ENCODE measurements around the gene TTLL8.

TTLL8 gene

DNA sequence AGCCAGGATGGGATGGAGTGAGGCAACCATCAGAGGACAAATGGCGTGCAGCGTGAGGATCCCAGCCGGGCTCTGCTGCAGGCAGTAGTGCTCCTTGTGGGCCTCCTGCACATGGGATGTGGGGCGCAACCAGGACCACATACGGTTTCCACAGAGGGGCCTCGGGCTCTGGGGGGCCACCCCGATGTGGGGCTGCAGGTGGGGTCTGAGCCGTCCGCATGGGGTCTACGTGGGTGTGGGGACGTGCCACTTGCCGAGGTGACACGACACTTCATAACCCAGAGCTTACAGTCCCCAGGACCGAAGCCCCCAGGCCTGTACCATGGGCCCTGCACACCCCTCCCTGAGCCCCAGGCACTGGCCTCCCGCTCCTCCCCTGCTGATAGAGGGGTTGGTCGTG lies 10.8 kb downstream of the TTLL8 start:
- no peaks in the 10 kb centered on the region for H3K9me3 ChIP-seq (ENCODE audit: control insufficient read depth, insufficient read depth, low read length)
- H3K4me1 ChIP-seq (ENCODE audit: insufficient read depth, low read length): no peaks in the 10 kb centered on the region
- no peaks in the 10 kb centered on the region for H3K36me3 ChIP-seq (ENCODE audit: insufficient read depth, low read length)
- H3K9ac ChIP-seq (ENCODE audit: low read depth, low read length): no peak overlapping the region

DNA sequence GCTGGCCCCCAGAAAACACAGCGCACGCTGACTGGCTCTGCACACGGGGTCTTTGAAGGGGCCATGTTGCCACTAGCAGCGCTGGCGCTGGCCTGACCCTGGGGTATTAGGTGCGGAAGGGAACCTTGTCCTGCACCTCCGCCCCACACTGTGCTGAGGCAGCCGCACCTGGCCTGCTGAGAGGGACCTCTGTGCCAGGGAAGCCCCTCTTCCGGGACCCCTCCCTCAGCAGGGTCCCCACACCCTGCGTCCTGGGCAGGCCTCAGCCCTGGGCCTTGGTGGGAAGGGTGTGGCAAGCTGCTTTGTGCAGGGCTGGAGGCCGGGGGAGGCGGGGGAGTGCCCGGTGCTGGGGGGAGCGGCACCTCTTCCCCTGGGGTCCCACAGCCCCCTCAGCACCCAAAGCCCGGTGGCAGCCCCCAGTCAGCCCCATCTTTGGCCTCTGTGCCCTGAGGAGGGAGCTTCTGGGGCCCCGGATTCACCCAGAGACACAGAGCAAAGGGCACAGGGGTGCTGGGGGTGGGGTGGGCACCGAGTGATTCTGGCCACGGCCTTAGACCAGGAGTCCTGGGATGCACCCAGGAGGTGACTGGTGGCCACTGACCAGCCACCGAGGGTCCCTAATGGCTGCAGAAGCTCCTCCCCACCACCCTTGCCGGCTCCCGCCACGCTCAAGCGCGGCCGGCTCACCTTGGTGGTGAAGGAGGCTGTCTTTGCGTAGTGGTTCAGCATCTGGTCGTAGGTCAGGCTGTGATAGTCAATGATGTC lies 11.4 kb downstream of the TTLL8 start:
- Histone ChIP-seq H3K9me3 (ENCODE audit: control insufficient read depth, insufficient read depth, low read length) (no peaks in the 10 kb centered on the region), H3K36me3 (ENCODE audit: insufficient read depth, low read length) (no peaks in the 10 kb centered on the region), H3K9ac (ENCODE audit: low read depth, low read length) (no peak overlapping the region), H3K4me1 (ENCODE audit: insufficient read depth, low read length) (no peaks in the 10 kb centered on the region)

DNA sequence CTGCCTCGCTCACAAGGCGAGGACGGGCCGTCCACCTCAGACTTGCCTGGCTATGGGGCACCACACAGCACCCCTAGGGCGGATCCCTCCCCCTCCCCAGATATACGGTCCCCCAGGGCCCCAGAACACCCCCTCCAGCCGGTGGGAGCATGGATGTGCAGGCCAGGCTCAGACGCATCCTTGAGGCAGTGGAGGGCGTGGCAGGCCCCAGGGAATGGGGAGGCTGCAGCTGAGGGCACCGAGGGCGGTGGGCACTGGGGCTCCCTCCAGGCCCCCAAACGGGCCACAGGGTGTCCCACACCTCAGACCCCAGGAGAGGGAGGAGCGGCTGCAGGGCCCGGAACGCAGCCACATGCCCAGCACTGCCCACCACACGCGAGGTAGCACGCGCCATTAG lies 12.1 kb downstream of the TTLL8 start:
- no peaks in the 10 kb centered on the region for H3K36me3 ChIP-seq (ENCODE audit: insufficient read depth, low read length)
- no peaks in the 10 kb centered on the region for H3K4me1 ChIP-seq (ENCODE audit: insufficient read depth, low read length)
- H3K9ac ChIP-seq (ENCODE audit: low read depth, low read length): no peak overlapping the region
- H3K9me3 ChIP-seq (ENCODE audit: control insufficient read depth, insufficient read depth, low read length): no peaks in the 10 kb centered on the region

DNA sequence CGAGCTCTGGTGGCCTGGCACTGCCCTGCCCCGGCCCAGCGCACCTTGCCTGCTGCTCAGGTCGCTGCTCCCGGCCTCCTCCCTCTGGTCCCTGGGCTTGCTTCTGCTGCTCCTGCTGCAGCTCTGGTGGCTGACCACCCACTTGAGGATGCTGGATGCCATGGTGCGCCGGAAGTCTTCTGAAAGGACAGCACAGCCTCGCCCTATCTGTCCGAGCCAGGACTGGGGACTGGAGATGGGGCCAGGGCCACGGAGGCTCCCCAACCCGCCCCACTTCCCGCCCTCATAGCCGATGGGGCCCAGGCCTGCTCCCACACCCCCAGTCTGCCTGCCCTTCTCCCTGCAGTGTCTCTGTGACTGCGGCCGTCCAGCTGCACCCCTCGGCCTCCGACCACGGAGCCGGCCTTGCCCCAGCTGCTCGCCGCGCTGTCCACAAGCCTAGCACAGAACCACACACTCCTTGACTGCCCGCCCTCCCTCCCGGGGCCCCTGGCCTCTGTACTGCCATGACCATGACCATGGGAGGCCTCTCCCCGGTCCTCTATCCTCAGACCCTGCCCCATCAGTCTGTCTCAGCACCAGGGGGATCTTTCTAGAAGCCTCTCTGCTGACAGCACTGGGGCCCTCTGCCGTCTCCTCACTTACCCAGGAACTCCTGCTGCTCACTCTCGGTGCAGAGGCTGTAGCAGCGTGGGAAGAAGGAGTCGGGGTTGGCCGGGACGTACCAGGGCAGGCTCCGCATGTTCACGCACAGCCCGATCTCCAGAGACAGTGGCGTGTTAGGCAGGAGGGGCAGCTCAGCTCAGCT lies 12.7 kb downstream of the TTLL8 start:
- Histone ChIP-seq H3K9me3 (ENCODE audit: control insufficient read depth, insufficient read depth, low read length) (no peaks in the 10 kb centered on the region), H3K9ac (ENCODE audit: low read depth, low read length) (no peak overlapping the region), H3K36me3 (ENCODE audit: insufficient read depth, low read length) (no peaks in the 10 kb centered on the region), H3K4me1 (ENCODE audit: insufficient read depth, low read length) (no peaks in the 10 kb centered on the region)

DNA sequence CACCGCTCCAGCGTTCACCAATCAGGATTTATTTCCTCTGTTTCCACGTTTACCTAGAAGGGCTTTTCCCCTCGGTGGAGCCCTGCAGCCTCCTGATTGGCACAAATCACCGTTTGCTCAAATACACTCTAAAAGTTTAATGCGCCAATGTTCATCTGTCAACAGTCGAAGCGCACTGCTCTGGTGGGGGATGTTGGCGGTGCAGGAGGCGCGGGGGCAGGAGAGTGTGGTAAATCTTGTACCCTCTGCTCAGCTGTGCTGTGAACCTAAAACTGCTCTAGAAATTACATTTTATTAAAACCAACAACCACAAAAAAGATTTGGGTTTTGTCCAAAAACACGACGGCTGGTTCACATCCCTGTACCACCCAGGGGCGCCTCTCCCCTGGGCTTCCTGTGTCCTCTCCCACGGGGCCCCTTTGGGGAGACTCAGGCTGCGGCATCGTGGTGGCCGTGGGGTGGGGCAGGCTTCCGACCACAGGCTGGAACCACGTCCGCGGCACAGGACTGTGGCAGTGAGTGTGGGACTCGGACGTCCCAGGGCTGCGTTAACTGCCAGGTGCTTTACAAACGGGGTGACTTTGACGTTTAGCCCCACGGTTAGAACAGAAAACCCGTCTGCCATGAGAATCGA lies 13.5 kb downstream of the TTLL8 start:
- Histone ChIP-seq H3K9ac (ENCODE audit: low read depth, low read length) (no peak overlapping the region), H3K36me3 (ENCODE audit: insufficient read depth, low read length) (no peaks in the 10 kb centered on the region), H3K4me1 (ENCODE audit: insufficient read depth, low read length) (no peaks in the 10 kb centered on the region), H3K9me3 (ENCODE audit: control insufficient read depth, insufficient read depth, low read length) (no peaks in the 10 kb centered on the region)

DNA sequence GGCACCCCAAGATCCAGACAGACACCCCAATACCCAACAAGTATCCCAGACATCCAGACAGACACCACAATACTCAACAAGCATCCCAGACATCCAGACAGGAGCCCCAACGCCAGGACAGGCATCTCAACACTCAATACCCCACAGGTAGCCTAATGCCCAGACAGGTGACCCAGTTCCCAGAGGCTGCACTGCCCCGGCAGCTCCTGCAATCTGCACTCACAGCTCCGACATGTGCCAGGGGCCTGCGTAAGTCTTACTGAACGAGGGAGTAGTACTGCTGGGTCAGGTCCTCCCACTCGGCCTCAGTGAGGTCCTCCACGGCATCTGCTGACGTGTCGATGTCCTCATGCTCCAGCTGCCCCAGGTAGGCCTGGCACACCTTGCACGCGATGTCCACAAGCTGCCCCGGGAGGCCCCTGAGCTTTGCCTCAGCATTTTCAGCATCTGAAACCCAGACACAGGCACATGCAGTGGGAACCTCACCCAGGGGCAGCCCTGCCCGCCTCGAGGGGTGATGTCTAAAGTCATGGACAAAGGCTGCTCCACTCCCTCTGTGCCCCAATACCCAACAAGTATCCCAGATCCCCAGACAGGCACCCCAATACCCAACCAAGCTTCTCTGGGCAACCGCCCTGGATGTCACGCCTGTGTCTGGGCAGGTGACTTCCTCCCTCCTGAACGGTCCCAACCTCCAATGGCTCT lies 16.6 kb downstream of the TTLL8 start:
- Histone ChIP-seq H3K4me1 (ENCODE audit: insufficient read depth, low read length) (no peaks in the 10 kb centered on the region), H3K9ac (ENCODE audit: low read depth, low read length) (no peak overlapping the region), H3K36me3 (ENCODE audit: insufficient read depth, low read length) (no peaks in the 10 kb centered on the region), H3K9me3 (ENCODE audit: control insufficient read depth, insufficient read depth, low read length) (no peaks in the 10 kb centered on the region)

DNA sequence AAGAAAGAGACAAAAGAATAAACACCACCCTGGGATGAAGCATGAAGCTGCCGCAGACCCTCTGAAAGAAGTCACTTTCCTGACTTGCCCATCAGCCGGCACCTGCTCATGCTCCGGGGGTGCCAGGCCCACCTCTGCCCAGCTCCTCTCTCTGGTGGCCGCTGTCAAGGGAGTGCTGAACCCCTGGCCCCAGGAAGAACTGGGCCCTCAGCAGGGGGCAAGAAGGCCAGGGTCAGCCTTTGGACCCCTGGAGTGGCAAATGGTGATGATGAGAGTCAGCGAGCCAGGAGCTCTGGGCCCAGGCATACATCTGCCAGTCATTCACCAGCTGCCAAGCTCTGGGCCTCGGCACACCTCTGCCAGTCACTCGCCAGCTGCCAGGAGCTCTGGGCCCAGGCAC lies 17.4 kb downstream of the TTLL8 start:
- no peaks in the 10 kb centered on the region for H3K36me3 ChIP-seq (ENCODE audit: insufficient read depth, low read length)
- no peaks in the 10 kb centered on the region for H3K4me1 ChIP-seq (ENCODE audit: insufficient read depth, low read length)
- no peak overlapping the region for H3K9ac ChIP-seq (ENCODE audit: low read depth, low read length)
- no peaks in the 10 kb centered on the region for H3K9me3 ChIP-seq (ENCODE audit: control insufficient read depth, insufficient read depth, low read length)

DNA sequence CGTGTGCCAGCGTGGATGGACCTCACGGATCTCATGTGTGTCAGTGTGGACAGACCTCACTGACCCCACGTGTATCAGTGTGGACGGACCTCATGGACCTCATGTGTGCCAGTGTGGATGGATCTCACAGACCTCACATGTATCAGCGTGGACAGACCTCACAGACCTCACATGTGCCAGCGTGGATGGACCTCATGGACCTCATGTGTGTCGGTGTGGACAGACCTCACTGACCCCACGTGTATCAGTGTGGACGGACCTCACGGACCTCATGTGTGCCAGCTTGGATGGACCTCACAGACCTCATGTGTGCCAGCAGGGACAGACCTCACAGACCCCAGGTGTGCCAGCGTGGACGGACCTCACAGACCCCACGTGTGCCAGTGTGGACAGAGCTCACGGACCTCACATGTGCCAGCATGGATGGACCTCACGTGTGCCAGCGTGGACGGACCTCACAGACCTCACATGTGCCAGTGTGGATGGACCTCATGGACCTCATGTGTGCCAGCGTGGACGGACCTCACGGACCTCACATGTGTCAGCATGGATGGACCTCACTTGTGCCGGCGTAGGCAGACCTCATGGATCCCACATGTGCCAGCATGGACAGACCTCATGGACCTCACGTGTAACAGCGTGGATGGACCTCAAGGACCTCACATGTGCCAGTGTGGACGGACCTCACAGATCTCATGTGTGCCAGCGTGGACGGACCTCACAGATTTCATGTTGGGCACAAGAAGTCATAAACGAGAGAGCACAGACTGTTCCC lies 18.2 kb downstream of the TTLL8 start:
- Histone ChIP-seq H3K9me3 (ENCODE audit: control insufficient read depth, insufficient read depth, low read length) (no peaks in the 10 kb centered on the region), H3K4me1 (ENCODE audit: insufficient read depth, low read length) (no peaks in the 10 kb centered on the region), H3K36me3 (ENCODE audit: insufficient read depth, low read length) (no peaks in the 10 kb centered on the region), H3K9ac (ENCODE audit: low read depth, low read length) (no peak overlapping the region)

DNA sequence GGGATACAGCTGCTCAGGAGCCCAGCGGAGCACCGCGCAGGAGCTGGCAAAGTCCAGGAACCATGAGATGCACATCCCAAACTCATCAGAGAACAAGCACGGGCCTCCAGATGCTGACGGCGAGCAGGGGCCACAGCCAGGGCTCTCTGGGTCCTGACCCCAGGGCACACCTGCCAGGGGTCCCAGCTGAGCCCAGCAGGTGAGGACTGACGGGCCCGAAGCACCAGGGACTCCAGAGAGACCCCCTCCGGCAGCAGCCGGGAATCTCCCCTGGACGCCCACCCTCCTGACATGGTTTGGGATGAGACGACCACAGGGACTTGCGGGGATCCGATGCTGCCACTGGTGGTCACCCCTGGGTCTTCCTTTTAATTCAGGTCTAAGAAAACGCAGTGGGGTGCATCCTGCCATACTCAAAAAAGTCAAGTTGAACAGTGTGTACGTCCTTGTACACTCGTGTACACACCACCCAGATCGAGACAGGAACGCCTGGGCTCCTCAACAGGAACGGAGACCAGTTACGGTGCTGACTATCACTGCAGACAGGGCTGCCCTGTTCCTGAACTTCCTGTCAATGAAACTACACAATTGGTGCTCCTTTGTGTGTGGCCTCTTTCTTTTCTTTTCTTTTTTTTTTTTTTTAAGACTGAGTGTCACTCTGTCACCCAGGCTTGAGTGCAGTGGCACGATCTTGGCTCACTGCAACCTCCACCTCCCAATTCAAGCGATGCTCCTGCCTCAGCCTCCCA lies 21.9 kb downstream of the TTLL8 start:
- Histone ChIP-seq H3K9me3 (ENCODE audit: control insufficient read depth, insufficient read depth, low read length) (no peaks in the 10 kb centered on the region), H3K4me1 (ENCODE audit: insufficient read depth, low read length) (no peaks in the 10 kb centered on the region), H3K9ac (ENCODE audit: low read depth, low read length) (no peak overlapping the region), H3K36me3 (ENCODE audit: insufficient read depth, low read length) (no peaks in the 10 kb centered on the region)

DNA sequence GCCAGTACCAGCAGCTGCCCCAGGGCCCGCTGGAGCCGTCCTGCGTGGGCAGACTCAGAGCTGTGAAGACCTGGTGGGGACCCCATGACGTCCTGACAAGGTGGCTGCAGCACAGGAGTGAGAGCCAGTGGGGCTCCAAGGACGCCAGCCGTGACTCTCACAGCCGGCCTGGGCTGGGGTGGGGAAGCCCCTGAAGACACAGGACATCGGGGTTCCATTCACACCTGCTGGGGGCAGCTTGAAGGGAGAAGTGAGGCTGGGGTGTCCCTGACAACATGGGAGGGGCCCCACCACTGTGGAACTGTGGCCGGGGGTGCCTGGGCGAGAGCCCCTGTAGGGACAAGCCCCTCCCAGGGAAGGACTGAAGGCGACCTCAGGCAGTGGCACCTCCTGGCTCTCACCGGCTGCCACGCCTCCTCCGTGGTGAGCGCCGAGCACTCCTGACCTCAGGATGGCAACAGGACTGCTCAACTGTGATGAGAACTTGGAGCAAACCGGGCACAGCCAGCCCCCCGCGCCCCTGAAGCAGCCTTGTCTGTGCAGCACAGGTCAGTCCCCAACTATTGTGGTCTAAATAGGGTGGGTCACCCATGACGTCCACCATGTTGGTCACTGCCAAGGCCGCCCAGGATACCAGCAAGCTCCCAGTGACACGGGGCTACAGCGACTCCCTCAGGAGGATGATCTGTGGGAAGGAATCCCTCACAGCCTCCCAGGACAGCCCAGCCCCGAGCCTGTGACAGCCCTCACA lies 22.8 kb downstream of the TTLL8 start:
- Histone ChIP-seq H3K9ac (ENCODE audit: low read depth, low read length) (no peak overlapping the region), H3K9me3 (ENCODE audit: control insufficient read depth, insufficient read depth, low read length) (no peaks in the 10 kb centered on the region), H3K36me3 (ENCODE audit: insufficient read depth, low read length) (no peaks in the 10 kb centered on the region), H3K4me1 (ENCODE audit: insufficient read depth, low read length) (no peaks in the 10 kb centered on the region)

DNA sequence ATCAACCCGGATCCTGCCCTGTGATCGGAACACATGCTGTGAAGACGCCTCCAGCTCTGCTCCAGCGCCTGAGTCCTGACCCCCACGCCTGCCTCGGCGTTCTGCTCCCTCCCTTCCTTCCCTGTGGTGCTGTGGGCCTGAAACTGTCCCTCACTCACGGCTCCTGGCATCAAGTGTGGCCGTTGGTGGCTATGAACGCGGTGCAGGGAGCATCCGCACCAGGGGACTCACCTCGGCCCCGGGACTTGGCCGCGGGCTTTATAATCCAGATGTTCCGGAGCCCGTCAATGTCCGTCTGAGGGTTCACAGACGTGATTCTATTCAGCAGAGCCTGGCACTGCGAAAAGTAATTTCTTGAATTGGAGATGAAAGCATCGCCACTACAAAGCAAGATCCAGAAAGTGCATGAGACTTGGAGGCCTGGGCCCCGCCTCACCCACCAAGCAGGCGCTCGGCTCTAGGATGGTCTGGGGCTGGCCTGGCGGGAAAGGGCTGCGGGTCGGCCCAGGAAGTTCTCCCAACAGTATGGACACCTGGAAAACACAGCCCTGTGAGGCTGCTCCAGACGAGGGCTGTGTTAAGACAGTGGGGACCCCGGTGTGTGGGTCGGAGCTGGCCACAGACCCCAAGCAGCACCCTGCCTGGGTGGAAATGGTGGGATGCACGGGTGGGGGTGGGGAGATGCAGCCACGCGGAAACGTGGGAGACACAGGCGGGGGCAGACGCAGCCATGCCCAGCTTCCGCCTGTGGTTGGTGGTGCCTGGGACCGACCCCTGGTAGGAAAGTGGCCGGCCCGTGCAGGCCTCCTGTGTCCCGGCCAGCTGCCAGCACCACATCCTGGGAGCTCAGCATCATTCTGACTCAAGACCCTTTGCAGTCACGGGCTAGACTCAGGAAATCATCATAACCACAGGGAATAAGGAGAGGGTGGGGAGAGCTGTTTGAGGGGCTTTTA lies 23.7 kb downstream of the TTLL8 start:
- Histone ChIP-seq H3K4me1 (ENCODE audit: insufficient read depth, low read length) (no peaks in the 10 kb centered on the region), H3K36me3 (ENCODE audit: insufficient read depth, low read length) (no peaks in the 10 kb centered on the region), H3K9ac (ENCODE audit: low read depth, low read length) (no peak overlapping the region), H3K9me3 (ENCODE audit: control insufficient read depth, insufficient read depth, low read length) (no peaks in the 10 kb centered on the region)

DNA sequence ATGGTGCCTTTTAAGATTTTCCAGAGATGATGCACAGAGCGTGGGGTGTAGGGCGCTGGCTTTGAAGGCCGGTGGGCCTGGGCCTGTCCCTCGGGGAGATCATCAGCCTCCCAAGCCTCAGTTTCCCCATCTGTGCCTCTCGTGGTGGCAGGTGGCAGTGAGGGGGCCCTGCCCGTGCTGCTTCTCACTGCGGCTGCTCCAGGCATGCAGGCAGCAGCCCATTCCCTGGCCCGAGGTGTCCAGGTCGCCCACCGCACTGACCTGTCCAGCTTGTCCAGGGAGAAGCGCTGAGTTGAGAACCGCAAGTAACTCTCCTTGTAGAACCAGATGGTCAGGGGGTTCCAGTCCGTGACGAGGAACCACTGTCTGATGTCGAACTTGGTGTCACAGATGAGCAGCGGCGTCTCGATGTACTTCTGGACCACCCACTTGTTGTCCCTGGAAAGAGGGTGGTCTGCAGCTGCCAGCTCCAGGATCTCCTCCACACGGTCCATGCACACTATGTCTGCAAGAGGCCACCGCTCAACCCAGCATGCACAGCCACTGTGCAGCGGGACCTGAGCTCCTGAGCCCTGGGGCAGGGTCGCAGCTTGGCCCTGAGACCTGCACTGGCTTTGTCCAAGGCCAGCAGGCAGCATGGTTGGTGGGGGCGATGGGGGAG lies 25.0 kb downstream of the TTLL8 start:
- Histone ChIP-seq H3K4me1 (ENCODE audit: insufficient read depth, low read length) (no peaks in the 10 kb centered on the region), H3K9ac (ENCODE audit: low read depth, low read length) (no peak overlapping the region), H3K36me3 (ENCODE audit: insufficient read depth, low read length) (no peaks in the 10 kb centered on the region), H3K9me3 (ENCODE audit: control insufficient read depth, insufficient read depth, low read length) (no peaks in the 10 kb centered on the region)
